NCI-H2196 (cell line): ENCODE results near the gene THEM5.

Experiments used
- DNase-seq: peaks from one replicate; lab custom pipeline; 2025; ENCODE audit not compliant: unreplicated experiment; lab: John Stamatoyannopoulos, UW

The THEM5 gene

DNA sequence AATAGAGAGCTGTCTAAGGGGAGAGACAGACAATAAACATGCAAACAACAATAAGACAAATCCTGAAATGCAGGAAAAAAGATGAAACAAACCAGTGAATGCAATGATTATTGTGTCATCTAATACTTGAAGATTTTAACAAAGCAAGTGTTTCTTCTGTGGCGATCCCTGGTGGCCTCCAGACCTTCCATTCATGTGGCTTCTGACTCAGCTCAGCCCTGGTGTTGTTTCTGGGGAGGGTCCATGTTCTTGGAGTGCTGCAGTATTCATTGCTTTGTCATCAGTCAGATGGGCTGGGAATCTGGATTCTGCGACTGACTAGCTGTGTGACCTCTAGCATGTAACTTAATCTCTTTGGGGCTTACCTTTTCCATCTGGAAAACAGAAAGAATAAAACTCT, 12.4 kb downstream of the THEM5 start:
- no peak for DNase-seq

DNA sequence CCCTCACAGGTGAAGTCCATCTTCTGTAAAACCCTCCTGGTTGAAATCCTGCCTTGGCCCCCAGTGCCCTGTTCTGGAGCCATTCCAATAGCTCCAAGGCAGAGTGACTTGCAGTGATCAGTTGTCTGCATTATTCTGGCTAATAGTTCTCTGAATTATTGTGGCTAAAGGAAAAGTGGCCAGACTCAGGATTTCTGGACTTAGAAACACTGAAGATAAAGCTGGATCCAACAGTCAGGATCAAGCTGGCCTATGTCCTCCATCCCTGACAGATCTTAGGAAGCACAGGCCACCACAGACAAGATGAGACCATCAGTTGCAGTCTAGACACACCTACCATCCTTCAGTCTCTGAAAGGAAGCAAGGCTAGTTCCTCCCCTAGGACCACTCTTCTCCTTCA, 13.1 kb downstream of the THEM5 start:
- no peak for DNase-seq

DNA sequence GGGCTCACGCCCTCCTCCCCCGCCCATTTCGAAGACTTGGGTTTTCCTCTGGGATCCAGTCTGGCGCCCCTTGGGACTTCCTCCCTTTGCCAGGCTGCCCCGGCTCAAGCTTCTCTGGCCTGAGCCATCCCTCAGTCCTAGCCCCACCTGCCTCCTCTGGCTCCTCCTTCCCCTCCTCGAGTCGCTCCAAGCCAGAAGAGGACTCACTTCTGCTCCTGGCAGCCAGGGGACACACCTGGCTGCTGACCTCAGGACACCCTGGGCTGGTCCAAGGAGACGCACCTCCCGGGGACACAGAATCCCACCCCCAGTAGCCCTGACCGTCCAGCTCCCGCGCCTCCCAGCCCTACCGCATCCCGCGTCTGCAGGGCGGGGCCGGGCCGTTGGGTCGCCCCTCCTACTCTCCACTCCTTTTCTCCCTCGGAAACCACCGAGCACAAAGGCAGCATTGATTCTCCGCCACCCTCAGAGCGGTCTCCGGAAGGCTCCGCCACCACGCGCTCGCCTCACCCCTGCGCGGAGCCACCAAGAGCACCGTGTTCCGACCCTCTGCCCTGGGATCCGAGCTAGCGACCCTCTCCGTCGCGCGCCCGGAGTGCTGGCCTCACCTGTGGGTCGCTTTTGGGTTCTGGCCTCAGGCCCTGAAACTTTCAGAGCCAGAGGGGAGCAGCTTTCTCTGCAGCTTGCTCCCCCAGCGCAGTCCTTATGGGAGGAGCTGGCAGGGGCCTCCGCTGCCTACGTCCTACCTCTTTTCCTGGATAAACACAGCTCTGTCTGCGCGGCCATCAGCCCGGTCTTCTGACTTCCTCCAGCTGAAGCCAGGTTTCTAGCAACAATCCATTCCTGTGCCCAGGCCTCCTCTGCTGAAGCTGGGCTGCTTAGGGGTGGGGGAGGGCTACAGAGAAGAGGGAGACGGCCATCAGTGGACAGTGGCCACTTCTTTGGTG, 13.8 kb downstream of the THEM5 start, which contains the start of gene C2CD4D:
Gene C2CD4D, minus strand, starts transcription at position 364 of the 947 bp plus-strand sequence. CDS start 831 bp downstream, outside the sequence.
- peak; percentile 88 for DNase-seq

DNA sequence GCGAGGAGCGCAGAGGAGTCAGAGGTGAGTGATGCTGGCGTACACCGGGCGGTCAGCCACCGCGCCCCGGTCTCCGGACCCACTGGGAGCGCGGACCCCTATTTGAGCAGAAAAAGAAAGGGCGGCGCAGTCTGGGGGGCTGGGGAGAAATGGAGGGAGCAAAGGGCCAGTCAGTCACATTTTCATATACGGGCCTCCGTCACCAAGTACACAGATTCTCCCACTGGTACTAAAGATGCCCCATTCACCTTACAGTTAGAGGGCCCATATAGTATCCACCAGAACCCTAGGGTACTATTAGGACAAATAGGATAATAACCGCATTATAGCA, 14.5 kb downstream of the THEM5 start:
- no peak for DNase-seq

DNA sequence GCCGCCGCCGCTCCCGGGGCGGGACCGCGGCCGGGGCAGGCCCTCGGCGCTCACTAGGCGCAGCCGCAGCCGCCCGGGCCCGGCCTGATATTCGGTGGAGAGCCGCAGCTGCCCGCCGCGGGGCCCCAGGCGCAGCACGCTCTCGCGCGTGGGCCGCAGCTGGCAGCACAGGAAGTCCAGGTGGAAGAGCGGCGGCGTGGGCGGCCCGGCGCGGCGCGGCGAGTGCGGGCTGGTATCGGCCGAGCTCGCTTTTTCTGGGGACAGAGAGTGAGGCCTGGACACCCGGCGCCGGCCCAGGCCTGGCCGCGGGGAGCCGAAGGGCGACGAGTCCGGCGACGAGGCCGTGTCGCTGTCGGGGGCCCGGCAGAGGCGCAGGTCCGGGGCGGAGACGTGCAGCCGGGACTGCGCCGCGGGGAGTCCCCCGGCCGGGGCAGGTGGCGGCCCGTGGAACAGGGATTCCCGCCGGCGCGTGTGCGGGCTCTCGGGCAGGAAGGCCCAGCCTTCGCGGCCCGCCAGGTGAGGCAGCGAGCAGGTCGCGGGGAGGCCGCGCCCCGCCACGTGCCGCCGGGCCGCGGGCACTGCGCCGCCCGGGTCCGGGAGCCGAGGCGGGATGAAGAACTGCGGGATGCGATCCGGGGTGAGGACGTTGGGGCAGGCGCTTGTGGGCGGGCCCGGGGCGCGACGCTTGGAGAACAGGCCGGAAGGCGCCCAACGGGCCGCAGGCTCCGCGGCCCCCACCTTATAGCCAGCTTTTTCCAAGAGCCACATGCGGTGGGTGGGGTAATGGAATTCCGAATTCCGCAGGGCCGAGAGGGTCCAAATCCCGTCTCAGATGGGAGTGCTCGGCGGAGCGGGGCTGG, 15.1 kb downstream of the THEM5 start:
- no peak for DNase-seq

DNA sequence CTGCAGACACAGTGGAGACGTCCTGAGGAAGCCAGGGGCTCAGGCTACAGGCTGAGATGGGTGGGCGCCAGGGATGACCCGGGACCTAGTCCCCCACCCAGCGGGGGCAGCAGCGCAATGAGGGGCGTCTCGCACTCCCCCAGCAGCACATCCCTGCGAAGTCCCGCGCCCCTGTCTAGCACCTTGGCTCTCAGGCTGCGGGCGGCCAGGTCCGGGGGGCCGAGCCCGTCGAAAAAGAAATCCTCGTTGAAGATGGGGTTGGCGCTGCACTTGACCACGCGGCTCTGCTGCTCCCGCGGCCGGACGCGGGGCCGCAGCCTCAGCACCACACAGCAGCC, 15.7 kb downstream of the THEM5 start:
- no peak for DNase-seq

DNA sequence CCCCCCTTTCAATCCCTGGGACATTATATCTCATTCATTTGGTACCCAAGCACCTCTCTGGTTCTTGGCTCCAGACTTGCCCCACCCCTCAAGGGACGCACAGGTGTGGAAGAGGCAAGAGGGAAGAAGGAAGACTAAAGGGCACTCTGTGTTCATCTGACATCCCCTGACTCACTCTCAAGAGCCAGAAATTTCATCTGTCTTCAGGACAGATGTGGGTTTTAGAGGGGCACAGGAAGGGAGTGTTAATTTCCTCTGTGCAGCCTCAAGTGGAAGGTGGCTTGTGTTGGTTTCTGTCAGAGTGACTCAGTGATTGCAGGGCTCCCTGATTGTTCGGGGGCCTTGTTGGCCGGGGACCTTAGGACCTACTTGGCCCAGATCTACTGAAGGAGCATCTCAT, 16.3 kb downstream of the THEM5 start:
- no peak for DNase-seq

DNA sequence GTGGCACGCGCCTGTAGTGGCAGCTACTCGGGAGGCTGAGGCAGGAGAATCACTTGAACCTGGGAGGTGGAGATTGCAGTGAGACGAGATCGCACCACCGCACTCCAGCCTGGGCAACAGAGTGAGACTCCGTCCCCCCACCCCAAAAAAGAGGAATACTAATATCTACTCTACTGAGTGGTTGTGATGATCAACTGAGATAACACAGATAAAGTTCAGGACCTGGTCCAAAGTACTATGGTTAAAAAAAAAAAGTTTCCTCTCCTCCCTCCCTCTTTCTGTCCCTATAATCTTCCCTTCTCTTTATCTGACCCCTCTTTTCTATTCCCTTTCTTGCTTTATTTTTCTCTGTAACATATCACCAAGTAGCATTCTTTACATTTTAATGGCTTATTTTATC, 17.9 kb downstream of the THEM5 start:
- no peak for DNase-seq

DNA sequence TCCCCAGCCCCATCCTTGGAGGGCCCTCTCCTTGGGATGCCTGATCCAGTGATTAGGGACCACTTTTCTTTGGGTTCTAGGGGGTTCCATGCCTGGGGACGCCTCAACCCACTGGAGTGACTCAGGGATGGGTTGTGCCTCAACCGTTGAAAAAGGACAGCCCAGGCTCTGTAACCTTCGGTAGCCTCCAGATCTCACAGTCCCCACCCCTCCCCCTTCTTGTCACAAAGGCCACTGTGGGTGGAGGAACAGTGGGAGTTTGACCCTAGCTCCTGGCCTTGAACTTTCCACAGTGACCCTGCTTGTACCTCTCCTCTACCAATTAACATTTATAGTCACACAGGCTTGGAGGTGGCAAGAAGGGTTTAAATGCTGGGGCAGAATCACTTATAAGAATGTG, 19.3 kb downstream of the THEM5 start:
- no peak for DNase-seq

DNA sequence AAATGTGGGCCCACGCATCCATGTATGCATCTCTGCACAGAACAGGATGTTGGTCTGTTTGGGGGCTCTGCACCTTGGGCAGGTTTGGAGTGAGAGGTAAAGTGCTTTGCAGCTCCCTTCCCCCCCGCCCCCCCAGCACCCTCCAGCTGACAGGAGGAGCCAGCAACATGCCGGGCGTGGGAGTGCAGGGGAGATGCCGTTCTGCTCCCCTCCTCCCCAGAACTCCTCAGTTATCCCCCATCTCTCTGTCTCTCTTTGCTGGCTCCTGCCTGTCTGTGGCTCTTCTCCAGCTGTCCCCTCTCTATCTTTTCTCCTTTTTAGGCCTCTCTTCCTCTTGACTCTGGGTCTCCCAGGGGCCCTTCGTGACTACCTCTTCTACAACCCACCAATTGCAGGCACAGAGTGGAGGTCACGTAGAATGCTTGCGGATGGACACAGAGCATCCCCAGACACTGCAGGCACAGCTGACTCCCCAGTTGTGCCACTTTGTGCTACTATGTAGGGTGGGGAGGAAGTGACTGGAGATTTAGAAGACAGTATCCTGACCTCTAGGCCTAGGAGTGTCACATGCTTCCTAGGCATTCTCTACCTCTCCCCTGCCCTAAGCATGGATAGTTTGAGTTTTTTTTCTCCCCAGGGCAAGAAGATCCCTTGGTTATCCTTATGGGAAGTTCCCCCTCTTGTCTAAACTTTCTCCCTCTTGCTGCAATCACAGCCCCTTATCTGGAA, 20.2 kb downstream of the THEM5 start:
- no peak for DNase-seq

DNA sequence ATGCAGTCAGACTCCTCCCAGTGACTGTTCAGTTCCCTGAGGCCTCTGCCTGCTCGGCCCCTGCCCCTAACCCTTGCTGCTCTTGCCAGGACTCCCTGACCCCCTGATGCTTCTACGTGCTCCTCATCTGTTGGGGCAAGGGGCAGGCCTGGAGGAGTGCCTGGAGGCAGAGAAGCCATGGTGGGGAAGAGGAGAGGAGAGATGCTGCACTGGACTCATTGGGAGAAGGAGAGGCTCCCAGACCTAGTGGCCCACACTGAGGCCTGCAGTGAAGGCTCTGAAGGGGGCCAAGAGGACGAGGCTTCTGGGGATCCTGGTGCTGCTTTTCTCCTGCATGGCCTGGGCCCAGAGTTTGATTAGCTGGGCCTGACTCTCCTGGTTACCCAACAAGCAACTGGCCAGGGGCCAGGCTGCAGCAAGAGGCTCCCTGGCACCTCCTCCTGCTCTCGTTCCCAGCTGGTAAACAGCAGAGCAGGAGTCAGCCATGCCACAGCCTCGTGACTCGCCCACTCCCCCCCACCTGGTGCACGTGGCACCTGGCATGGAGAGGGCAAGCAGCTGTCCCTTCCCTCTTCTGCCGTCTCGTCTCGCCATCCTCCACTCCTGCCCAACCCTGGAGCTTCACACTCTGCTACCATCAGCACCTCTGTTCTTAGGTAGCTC, 21.1 kb downstream of the THEM5 start:
- DNase-seq: peak; percentile 98

DNA sequence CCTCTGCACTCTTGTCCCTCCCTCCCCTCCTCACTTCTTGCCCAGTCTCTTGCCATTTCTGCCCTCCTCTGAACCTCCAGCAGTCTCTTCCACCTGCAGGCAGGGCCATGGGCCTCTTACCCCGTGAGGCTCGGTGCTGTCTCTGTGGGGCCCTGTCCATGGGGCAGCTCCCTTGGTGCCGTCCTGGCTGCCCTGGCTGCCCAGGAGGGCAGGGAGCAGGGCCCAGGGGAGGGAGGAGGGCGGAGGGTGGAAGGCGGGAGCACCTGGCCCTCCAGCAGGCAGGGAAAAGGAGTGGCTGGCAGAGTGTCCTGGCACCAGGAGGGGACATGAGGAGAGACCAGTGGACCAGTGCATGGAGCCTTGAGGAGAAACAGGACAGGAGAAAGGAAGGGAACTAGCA, 21.9 kb downstream of the THEM5 start, which contains the start of gene RORC:
Gene RORC, minus strand, starts transcription at position 198 of the 400 bp plus-strand sequence. Its CDS starts 38 bp downstream, at position 160.
- peak; percentile 68 for DNase-seq

DNA sequence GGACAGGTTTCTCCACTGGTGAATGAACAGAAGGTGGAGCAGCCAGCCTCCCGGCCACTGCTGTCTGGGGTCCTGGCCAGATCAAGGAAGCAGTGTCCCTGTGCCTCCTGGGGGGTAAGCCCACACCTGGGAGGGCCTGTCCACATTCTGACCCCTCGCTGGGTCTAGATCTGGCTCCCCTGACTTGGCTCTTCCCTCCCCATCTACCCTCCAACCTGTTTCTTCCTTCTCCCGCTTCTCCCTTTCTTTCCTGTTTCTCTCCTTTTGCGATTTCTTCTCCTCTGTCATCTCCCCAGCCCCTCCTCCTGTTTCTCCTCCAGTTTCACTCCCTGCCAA, 22.3 kb downstream of the THEM5 start:
- no peak for DNase-seq

DNA sequence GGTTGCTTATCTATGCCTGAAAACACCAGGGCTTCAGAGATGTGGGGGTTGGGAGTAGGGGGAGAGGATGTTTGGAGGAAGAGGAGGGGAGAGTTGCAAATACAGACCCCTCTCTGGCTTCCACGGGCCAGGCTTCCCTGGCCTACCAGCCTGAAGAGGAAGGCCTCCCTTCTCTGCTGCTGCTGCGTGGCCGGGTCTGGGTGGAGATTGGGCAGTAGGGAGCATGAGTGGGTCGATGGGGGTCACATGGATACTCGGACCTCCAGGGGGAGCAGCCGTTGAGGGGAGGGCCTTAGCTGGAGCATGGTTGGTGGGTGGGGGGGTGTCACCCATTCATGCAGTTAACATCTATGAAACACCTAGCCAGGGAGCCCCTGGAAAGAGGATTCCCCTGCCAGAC, 23.5 kb downstream of the THEM5 start:
- DNase-seq: no peak

DNA sequence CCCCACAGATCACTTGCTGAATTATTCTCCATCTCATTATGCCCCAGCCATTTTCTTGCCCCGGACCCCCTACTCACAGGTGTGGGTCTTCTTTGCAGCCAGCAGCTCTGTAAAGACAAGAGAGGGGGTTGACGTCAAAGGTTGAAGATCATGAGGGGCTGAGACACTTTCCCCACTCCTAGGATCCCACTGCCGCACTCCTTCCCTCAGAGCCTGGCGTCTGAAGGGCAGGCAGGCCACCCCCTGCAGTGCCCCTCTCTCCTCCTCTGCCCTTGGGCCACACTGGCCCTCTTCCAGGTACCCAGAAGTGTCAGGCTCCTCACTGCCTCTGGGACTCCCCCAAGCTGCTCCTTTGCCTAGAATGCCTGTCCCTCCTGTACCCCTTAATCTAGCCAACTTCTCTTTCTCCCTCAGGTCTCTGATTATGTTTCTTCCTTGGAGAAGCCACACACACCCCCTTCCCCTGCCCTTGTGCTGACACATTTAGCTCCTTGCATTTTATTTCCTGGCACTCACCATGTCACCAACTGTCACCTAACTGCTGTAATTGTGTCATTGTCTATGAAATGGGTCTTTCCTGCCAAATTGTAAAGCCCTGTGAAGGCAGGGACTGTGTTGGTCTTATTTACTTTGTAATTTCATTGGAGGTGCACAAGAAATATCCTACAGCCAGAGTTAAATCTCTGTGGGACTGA, 24.0 kb downstream of the THEM5 start:
- no peak for DNase-seq

DNA sequence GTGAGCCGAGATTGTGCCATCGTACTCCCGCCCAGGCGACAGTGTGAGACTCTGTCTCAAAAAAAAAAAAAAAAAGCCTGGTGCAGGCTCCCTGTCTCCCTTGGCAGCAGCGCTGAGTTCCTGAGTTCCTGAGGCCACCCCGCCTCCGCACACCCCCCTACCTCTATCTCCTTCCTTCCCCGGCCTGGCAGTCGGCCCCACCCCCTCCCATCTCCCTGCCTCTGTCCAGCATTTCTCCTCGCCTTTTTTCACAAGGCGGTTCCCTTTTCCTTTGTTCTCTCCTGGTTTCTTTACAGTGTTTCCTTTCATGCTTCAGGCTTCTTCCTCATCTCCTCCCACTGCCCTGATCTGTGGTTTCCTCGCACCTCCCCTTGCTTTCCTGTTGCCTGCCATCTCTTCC, 24.6 kb downstream of the THEM5 start:
- no peak for DNase-seq

DNA sequence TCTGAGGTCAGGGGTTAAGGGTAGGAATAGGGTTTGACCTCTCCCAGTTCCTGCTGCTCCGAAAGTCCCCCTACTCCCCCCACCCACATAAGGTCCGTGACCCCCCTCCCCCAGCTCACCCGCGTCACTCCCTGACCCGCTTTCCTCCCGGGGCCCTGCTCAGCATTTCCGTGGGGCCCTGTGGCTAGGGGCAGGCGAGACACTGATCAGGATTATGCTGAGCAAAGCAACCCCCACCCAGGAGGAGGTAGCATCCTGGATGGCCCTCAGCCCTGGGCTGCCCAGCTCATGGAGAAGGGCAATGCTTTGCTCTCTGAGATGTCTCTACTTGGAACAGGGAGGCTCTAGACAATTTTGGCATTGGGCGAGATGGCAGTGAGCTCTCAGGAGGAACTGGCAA, 25.7 kb downstream of the THEM5 start:
- DNase-seq: no peak

DNA sequence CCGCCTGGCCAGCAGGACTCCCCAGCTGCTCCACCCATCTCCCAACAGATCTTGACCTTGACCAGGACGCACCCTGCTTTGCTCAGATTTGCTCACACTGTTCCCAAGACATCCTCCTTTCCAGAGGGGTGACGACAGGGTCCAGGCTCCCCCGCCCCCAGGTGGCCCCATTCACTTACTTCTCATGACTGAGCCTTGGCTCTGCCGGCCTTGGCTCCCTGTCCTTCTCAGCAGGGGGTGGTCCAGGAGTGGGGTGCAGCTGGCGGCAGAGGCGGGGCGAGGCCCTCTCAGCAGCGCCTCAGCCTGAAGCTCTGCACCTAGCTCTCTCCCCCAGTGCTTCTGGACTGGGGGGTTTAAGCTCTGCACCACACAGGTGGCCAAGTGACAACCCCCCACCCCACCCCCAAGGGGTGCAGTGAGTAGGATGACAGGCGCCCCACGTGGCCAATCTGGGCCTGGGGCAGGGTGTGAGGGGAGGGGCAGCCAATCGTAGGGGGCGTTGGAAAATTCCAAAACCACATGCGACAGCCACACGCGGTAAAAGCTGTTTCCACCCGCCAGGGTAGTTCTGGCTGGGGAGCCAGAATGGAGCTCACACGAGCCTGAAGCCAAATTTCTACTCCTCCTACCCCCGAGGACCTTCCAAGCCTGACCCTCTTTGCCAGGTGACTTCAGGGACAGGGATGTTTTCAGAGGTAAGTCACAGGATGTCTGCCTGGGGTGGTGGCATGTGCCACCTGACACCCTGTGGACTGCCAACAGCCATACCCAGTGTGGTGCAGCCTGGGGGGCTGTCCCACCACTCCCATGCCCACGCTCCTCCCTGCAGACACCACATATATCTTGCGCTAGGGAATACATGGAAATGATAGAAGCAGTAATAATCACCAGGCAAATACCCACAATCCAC, 27.5 kb downstream of the THEM5 start:
- DNase-seq: no peak

DNA sequence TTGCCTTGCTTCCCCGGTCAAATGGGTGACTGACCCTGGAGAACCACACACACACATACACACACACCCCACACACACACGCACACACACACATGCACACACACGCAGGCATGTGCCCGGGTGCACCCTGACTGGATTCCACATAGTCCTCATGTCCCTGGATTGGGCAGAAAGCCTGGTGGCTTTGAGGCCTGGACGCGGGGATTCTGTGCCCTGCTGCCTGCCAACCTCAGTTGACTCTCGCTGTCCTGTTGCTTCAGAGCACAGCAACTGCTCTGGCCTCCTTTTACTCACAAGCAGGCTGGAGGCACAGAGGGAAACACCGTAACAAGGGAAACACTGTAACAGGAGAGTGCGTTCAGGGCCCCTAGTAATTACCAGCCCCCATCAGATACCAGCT, 28.3 kb downstream of the THEM5 start:
- no peak for DNase-seq
